Stimulated activated CD4-positive, alpha-beta T cell treated with anti-CD3 and anti-CD28 coated beads, Interleukin-1b, Interleukin-23, amount 100 ng/mL, for 24 hours (primary cell): ENCODE measurements around the gene SFSWAP.
"Not testable (repeated sequence)": the region's sequence is repeated elsewhere in the genome, so short reads cannot be mapped to it uniquely, and the experiment has no call there.

Experiments used
- DNase-seq, 4 experiments: peaks; one replicate each; pipeline ENCODE4 v3.0.0-alpha.2; 2020; ENCODE audit warnings: low read depth in 4 of 4, low spot score in 1 of 4

Gene SFSWAP

GRCh38 chr12:131735153-131735456 lies 24.2 kb downstream of the SFSWAP start:
- DNase-seq = no peak

- no peak for DNase-seq
These were observed 24.9 kb downstream of the SFSWAP start for GRCh38 chr12:131735476-131736445.

- DNase-seq = no peak
These were observed 25.7 kb downstream of the SFSWAP start for GRCh38 chr12:131736446-131737149.

- no peak for DNase-seq
These were observed 26.4 kb downstream of the SFSWAP start for GRCh38 chr12:131737150-131737827.

GRCh38 chr12:131738196-131738595 lies 27.3 kb downstream of the SFSWAP start:
- no peak for DNase-seq

- no peak for DNase-seq
These were observed 29.7 kb downstream of the SFSWAP start for GRCh38 chr12:131740626-131741025.

GRCh38 chr12:131742761-131743160 lies 31.9 kb downstream of the SFSWAP start:
- DNase-seq = not testable (repeated sequence)

- not testable (repeated sequence) for DNase-seq
These were observed 32.5 kb downstream of the SFSWAP start for GRCh38 chr12:131743410-131743809.

GRCh38 chr12:131743880-131744279 lies 33.0 kb downstream of the SFSWAP start:
- DNase-seq = not testable (repeated sequence)

GRCh38 chr12:131744675-131745074 lies 33.8 kb downstream of the SFSWAP start:
- DNase-seq = not testable (repeated sequence)

GRCh38 chr12:131745706-131746105 lies 34.8 kb downstream of the SFSWAP start:
- DNase-seq = no peak

GRCh38 chr12:131747276-131748177 lies 36.6 kb downstream of the SFSWAP start:
- DNase-seq = no peak

- DNase-seq = no peak
These were observed 38.9 kb downstream of the SFSWAP start for GRCh38 chr12:131749618-131750315.

- no peak for DNase-seq
These were observed 40.4 kb downstream of the SFSWAP start for GRCh38 chr12:131751335-131751734.

- DNase-seq = no peak
These were observed 41.6 kb downstream of the SFSWAP start for GRCh38 chr12:131752451-131752850.

GRCh38 chr12:131753005-131753404 lies 42.1 kb downstream of the SFSWAP start:
- no peak for DNase-seq

GRCh38 chr12:131753757-131754156 lies 42.9 kb downstream of the SFSWAP start:
- no peak for DNase-seq

- DNase-seq = no peak
These were observed 43.3 kb downstream of the SFSWAP start for GRCh38 chr12:131754184-131754583.

GRCh38 chr12:131755305-131756113 lies 44.6 kb downstream of the SFSWAP start:
- no peak for DNase-seq
